Endothelial cell of hepatic sinusoid (primary cell): ENCODE data around the gene POLE.
"Not testable (repeated sequence)": the region's sequence is repeated elsewhere in the genome, so short reads cannot be mapped to it uniquely, and the experiment has no call there.

Experiments
- in situ Hi-C: cut with HindIII; loops from 2 replicates; pipeline ENCODE4 v1.10.0; 2017; ENCODE audit warnings: low sequenced_read_pairs

POLE gene

GRCh38 chr12:132603240-132604150 lies 83.6 kb downstream of the POLE start:
- in situ Hi-C loops = loop anchor here (25.0 kb wide), 1 partner anchor 166 kb away; no protein-coding TSS in a partner anchor

- in situ Hi-C loops = loop anchor here (25.0 kb wide), 1 partner anchor 165 kb away; no protein-coding TSS in a partner anchor
These were observed 84.4 kb downstream of the POLE start for GRCh38 chr12:132602572-132603239.

- in situ Hi-C loops = loop anchor here (25.0 kb wide), 1 partner anchor 164 kb away; no protein-coding TSS in a partner anchor
These were observed 85.8 kb downstream of the POLE start for GRCh38 chr12:132601171-132601883.

GRCh38 chr12:132600048-132601032 lies 86.8 kb downstream of the POLE start:
- in situ Hi-C loops = loop anchor here (25.0 kb wide), 1 partner anchor 163 kb away; no protein-coding TSS in a partner anchor

GRCh38 chr12:132599502-132599901 lies 87.6 kb downstream of the POLE start:
- in situ Hi-C loops = not testable (repeated sequence)

- in situ Hi-C loops = no loop called here
These were observed 89.5 kb downstream of the POLE start for GRCh38 chr12:132597333-132598316.

- in situ Hi-C loops = no loop called here
These were observed 91.1 kb downstream of the POLE start for GRCh38 chr12:132596016-132596415.

GRCh38 chr12:132595183-132595582 lies 92.0 kb downstream of the POLE start:
- in situ Hi-C loops = no loop called here

- in situ Hi-C loops = no loop called here
These were observed 93.2 kb downstream of the POLE start for GRCh38 chr12:132593938-132594358.

GRCh38 chr12:132593521-132593920 lies 93.6 kb downstream of the POLE start:
- in situ Hi-C loops = no loop called here

- in situ Hi-C loops = no loop called here
These were observed 94.1 kb downstream of the POLE start for GRCh38 chr12:132593071-132593470.

- in situ Hi-C loops = no loop called here
These were observed 94.7 kb downstream of the POLE start for GRCh38 chr12:132592282-132592970.

GRCh38 chr12:132591107-132591935 lies 95.8 kb downstream of the POLE start:
- in situ Hi-C loops = no loop called here

- in situ Hi-C loops = no loop called here
These were observed 98.1 kb downstream of the POLE start for GRCh38 chr12:132588821-132589669.

- in situ Hi-C loops = no loop called here
These were observed 98.8 kb downstream of the POLE start for GRCh38 chr12:132588319-132588718.

- in situ Hi-C loops = no loop called here
These were observed 99.4 kb downstream of the POLE start for GRCh38 chr12:132587781-132588180.
